Stimulated activated naive CD4-positive, alpha-beta T cell treated with Interleukin-2 at 50 U/mL for 16 hours (primary cell): ENCODE data around the gene SLC22A31.
"Not testable (repeated sequence)": the region's sequence is repeated elsewhere in the genome, so short reads cannot be mapped to it uniquely, and the experiment has no call there.

Experiments used
- DNase-seq: peaks from one replicate; lab custom pipeline; 2025; lab: John Stamatoyannopoulos, UW

The SLC22A31 gene

DNA sequence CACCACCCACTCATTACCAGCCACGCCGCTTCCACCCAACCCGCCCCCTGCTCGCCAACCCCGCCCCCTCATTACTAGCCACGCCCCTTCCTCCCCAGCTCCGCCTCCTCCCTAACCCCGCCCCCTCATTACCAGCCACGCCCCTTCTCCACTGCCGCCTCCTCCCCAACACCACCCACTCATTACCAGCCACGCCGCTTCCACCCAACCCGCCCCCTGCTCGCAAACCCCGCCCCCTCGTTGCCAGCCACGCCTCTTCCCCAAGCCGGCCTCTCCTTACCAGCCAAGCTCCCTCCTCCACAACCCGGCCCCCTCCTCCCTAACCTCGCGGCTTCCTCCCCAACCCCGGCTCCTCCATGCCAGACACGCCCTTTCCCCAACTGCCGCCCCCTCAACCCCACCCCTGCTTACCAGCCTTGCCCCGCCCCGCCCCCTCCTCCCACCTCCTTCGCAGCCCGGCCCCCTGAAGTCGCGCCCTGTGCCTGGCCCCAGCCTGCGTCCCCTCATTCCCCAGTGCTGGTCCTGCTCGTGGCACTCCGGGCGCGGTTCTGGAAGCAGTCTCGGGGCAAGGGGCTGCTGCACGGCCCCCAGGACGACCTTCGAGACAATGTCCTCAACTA is 7.3 kb downstream of the SLC22A31 start:
- DNase-seq = peak; percentile 56

DNA sequence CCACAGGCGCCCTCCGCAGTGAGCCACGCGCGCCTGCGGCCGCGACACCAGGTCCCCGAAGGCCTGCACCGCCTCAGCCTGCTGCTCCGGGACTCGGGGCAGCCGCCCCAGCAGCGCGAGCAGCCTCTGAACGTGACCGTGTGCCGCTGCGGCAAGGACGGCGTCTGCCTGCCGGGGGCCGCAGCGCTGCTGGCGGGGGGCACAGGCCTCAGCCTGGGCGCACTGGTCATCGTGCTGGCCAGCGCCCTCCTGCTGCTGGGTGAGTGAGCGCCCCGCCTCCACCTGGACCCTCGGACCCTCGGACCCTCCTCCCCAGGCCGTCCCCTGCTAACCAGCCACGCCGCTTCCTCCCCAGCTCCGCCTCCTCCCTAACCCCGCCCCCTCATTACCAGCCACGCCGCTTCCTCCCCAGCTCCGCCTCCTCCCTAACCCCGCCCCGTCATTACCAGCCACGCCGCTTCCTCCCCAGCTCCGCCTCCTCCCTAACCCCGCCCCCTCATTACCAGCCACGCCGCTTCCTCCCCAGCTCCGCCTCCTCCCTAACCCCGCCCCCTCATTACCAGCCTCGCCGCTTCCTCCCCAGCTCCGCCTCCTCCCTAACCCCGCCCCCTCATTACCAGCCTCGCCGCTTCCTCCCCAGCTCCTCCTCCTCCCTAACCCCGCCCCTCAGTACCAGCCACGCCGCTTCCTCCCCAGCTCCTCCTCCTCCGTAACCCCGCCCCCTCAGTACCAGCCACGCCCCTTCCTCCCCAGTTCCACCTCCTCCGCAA is 8.0 kb downstream of the SLC22A31 start:
- DNase-seq = peak; percentile 79

DNA sequence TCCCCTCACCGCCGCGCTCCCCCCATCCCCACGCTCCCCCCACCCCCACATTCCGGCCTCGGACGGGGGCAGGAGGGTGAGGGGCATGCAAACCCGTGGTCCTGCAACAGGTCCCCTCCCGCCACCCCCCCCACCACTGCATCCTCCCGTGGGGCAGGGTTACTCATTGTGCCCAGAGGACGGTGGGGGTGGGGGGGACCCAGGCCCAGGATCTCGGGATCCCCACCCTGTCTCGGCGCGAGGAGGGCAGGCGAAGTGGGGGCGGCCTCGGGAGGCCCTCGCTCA is 8.5 kb downstream of the SLC22A31 start:
- no peak for DNase-seq

DNA sequence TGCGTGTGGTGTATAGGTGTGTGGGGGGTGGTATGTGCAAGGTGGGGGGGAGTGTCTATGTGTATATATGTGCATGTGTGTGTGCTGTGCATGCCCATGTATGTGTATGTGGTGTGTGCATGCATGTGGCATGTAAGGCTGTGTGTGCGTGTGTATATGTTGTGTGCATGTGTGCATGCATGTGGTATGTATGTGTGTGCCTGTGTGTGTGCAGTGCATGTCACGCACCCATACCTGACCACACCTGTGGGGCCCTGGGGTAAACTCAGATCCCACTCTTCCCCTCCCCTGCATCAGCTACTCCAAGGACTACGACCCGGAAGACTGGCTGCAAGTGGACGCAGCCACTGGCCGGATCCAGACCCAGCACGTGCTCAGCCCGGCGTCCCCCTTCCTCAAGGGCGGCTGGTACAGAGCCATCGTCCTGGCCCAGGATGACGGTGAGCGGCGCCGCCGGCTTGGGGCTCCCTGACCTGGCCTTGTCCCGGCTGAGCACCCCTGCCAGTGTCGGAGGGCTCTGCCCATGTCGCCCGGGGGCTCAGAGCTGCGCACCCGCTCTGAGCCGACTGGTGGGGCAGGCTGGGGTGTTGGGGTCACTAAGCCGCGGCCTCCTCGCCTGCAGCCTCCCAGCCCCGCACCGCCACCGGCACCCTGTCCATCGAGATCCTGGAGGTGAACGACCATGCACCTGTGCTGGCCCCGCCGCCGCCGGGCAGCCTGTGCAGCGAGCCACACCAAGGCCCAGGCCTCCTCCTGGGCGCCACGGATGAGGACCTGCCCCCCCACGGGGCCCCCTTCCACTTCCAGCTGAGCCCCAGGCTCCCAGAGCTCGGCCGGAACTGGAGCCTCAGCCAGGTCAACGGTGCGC is 9.1 kb downstream of the SLC22A31 start:
- no peak for DNase-seq

DNA sequence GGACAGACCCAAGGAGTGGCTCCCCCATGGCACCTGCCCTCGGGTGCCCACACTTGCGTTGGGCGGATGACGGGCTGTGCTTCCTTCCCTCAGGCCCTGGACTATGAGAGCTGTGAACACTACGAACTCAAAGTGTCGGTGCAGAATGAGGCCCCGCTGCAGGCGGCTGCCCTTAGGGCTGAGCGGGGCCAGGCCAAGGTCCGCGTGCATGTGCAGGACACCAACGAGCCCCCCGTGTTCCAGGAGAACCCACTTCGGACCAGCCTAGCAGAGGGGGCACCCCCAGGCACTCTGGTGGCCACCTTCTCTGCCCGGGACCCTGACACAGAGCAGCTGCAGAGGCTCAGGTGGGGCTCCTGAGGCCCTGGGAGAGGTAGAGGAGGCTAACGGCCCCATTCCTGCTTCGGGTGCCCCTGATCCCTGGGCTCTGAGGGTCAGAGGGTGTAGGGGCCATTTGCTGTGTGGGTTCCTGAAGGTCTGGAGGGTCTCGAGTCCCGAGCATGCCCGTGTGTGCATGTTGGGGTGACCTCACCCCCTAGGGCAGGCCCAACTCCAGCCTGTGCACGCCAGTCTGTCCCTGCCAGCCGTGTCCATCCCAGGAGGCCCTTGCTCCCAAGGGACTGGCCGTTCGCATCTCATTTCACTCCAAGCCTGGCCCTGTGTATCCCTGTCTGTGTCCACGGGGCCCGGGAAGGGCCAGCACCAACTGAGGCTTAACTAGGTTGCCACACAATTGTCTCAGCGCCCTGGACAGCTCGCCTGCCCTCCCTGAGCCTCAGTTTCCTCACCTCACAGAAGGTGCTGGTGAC is 10.0 kb downstream of the SLC22A31 start:
- no peak for DNase-seq

DNA sequence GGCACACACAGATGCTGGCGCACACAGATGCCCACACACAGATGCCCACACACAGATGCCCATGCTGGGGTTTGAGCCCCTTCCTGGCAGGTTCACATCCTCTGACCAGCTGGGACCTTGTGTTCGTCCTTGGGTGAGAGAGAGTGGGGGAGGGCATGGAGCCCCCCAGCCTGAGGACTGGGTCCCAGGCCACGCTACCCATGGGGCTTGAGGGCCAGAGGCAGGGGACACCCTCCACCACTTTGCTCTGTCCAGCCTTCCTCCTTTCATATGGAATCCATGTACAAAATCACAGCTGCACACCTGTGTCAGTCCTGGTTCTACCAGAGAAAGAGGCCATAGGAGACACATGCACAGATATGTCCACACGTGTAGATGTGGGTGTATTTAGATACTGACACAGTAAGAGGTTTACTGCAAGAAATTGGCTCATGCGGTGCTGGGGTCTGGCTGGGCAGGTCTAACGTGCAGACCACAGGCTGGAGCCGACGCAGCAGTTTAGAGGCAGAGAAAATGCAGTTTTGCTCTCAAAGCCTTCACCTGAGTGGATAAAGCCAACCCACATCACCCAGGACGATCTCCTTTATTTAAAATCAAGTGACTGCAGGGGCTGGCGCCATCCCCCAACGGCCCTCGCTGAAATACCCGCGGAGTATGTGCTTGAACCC is 10.8 kb downstream of the SLC22A31 start:
- no peak for DNase-seq

DNA sequence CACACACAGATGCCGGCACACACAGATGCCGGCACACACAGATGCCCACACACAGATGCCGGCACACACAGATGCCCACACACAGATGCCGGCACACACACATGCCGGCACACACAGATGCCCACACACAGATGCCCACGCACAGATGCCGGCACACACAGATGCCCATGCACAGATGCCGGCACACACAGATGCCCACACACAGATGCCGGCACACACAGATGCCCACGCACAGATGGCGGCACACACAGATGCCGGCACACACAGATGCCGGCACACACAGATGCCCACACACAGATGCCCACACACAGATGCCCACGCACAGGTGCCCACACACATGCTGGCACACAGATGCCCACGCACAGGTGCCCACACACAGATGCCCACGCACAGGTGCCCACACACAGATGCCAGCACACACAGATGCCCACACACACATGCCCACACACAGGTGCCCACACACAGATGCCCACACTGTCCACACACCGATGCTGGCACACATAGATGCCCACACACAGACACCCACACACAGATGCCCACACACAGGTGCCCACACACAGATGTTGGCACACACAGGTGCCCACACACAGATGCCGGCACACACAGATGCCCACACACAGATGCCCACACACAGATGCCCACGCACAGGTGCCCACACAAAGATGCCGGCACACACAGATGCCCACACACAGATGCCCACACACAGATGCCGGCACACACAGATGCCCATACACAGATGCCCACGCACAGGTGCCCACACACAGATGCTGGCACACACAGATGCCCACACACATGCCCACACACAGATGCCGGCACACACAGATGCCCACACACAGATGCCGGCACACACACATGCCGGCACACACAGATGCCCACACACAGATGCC is 11.6 kb downstream of the SLC22A31 start:
- DNase-seq = not testable (repeated sequence)

DNA sequence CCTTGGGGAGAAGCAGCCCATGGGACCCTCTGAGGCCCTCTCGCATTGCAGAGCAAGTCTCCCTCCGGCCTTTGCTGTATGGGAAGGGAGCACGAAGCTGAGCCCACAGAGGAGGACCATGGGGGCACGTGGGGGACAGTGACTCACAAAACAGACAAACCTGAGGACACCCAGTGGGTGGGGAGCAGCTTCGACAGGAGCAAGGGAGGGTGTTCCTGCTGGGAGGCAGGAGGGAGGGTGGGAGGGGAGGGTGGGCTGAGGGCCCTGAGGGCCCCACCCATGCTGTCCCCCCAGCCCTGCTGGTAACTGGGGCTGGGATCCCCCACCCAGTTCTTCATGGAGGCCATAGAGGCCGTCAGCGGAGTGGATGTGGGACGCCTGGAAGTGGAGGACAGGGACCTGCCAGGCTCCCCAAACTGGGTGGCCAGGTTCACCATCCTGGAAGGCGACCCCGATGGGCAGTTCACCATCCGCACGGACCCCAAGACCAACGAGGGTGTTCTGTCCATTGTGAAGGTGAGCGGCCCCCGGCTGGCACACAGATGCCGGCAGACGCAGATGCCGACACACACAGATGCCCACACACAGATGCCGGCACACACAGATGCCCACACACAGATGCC is 12.5 kb downstream of the SLC22A31 start:
- DNase-seq = no peak

DNA sequence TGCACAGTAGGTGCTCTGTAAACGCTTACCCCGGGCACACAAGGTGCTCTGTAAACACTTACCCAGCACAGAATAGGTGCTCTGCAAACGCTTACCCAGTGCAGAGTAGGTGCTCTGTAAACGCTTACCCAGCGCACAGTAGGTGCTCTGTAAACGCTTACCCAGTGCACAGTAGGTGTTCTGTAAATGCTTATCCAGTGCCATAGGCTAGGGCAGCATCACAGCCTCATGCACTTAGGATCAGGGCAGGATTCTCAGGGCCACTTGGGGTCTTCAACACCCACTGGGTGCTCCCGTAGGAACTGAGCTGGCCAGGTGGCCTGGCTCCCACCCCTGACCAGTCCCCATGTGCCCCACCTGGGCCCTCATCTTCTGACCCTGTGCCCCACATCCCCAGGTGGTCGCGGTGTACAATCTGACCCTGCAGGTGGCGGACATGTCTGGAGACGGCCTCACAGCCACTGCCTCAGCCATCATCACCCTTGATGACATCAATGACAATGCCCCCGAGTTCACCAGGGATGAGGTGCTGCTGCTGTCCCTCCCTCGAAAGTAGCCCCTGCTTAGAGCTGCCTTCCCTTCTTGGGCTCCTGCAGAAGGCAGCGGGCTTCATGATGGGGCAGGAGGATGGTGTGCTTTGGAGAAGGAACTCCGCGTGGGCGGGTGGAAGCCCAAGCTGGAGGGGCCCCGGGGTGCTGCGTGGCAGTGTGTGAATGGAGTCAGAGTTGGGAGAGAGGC is 13.1 kb downstream of the SLC22A31 start:
- DNase-seq = peak; percentile 40

DNA sequence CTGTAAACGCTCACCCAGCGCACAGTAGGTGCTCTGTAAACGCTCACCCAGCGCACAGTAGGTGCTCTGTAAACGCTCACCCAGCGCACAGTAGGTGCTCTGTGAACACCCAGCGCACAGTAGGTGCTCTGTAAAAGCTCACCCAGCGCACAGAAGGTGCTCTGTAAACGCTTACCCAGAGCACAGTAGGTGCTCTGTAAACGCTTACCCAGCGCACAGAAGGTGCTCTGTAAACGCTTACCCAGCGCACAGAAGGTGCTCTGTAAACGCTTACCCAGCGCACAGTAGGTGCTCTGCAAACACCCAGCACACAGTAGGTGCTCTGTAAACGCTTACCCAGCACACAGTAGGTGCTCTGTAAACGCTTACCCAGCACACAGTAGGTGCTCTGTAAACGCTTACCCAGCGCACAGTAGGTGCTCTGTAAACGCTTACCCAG is 13.7 kb downstream of the SLC22A31 start:
- not testable (repeated sequence) for DNase-seq

DNA sequence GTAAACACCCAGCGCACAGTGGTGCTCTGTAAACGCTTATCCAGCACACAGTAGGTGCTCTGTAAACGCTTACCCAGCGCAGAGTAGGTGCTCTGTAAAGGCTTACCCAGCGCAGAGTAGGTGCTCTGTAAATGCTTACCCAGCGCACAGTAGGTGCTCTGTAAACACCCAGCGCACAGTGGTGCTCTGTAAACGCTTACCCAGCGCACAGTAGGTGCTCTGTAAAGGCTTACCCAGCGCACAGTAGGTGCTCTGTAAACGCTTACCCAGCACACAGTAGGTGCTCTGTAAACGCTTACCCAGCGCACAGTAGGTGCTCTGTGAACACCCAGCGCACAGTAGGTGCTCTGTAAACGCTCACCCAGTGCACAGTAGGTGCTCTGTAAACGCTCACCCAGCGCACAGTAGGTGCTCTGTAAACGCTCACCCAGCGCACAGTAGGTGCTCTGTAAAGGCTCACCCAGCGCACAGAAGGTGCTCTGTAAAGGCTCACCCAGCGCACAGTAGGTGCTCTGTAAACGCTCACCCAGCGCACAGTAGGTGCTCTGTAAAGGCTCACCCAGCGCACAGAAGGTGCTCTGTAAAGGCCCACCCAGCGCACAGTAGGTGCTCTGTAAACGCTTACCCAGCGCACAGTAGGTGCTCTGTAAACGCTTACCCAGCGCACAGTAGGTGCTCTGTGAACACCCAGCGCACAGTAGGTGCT is 14.3 kb downstream of the SLC22A31 start:
- not testable (repeated sequence) for DNase-seq

DNA sequence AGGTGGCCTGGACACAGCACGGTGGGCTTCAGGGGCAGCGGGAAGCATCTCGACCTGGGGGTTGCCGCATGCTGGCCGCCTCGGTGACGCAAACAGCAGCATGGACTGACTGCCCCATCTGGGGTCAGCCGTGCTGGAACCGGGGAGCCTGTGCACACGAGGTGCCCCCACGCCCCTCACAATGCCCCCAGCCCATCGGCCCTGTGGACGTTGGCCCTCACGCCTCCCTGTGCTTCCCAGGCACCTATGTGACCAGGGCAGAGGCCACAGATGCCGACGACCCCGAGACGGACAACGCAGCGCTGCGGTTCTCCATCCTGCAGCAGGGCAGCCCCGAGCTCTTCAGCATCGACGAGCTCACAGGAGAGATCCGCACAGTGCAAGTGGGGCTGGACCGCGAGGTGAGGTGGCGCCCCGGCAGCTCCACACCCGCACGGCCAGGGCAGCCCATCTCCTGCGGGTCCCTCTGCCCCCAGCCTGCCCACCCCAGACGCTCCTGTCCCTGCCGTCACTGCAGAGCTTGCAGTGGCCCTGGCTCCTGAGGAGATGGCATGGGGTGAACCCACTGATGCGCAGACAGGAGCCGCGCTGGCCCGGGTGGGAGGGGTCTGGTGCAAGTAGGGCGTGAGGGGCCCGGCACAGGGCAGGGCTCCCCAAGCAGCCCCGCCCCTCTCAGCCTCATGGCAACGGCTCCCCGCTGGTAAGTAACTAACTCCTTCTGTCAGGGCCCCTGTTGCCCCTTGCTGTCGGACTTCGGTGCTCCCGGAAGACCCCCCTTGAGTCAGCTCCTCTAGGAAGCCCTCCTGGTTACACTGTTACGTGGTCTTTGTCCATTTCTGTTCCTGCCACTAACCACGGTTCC is 15.2 kb downstream of the SLC22A31 start:
- no peak for DNase-seq

DNA sequence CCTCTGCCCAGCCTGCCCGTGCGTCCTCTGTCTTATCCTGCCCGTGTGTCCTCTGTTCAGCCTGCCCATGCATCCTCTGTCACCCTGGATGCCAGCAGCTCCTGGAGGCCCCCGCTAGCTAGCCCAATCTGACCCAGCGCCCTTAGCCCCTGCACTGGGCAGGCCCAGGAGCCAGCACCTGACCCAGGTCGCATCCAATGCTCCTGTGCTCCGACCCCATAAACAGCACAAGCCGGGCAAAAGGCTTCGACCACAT is 15.7 kb downstream of the SLC22A31 start:
- no peak for DNase-seq

DNA sequence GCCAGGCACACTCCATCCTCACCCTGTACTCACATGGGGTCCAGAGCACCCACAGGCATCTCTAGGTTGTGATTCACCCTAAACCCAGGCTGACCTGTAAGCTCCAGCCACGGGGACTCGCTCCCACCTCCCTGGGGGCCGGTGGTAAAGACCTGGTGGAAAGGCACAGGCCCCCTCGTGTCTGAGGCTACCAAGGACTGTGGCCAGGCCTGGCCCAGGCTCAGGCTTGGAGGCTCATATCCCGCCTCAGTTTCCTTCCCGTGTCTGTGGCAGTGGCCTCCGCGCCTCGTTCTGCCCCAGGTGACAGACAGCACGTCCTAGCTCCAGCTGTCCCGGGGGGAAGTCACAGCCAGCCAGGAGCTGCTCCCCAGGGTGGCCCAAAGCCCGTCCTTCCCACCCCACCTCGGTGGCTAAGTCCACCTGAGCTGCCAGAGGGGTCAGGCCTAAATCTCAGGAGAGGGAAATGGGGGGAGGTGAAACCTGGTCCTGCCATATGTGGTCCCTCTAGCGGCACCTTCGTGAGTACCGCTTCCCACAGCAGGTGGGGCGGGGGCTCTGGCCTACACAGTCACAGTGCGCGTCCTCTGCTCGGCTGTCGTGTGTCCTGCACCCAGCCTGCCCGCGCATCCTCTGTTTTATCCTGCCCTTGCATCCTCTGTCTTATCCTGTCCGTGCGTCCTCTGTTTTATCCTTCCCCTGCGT is 16.2 kb downstream of the SLC22A31 start:
- DNase-seq = no peak

DNA sequence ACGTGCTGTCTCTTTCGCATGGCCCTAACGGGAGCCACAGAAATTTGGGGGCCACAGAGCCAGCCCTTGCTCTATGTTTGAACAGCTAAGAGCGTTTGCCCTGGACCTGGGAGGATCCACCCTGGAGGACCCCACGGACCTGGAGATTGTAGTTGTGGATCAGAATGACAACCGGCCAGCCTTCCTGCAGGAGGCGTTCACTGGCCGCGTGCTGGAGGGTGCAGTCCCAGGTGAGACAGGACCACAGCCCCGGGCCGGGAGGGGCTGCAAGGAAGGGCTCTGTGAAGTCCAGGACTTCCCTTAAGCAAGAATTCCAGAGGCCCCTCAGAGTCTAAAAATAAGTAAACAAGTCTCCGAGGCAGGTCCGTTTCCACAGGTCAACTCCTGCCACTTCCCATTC is 16.9 kb downstream of the SLC22A31 start:
- no peak for DNase-seq

DNA sequence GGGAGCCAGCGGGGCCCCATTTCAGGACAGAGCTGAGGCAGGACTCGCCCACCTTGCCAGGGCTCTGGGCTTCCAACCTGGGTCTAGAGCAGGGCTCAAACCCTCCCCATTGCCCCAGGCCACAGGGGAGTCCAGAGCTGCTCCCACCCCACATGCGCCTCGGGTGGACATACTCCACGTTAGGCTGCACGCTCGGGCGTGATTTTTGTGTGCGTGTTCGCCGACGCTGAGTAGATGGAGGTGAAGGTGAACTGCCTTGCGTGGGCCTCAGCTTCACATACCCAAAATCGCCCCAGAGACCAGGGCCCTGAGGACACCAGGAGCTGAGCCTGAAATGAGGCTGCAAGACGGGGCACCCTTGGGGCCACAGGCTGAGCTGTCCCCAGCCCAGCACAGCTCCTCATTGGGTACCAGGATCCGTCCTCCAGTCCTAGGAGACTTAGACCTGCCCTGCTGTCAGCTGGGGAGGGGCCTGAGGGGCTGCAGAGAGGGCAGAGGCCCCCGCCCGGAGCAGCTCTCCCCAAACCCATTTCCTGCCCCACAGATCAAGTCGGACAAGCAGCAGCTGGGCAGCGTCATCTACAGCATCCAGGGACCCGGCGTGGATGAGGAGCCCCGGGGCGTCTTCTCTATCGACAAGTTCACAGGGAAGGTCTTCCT is 20.6 kb downstream of the SLC22A31 start:
- DNase-seq = no peak

DNA sequence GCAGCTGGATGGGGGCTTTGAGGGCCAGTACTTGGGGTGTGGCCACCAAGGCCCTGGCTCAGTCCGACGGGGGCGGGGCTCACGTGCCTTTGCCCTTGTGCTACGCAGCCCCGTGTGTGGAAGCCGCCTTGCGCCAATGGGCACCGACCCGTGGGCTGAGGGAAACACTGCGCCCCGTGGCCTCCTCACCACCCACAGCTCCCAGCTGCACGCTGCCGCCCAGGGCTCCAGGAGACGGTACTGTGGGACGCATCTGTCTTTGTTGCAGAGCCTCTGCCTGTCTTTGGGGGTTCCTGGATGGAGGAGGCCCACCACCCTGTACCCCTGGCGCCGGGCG is 21.2 kb downstream of the SLC22A31 start:
- DNase-seq = no peak
